Smooth muscle cell (in vitro differentiated cells): ENCODE results near the gene ACTR6. TPM values are rescaled to one million over a fixed set of nuclear protein-coding genes. Genes with fewer than 3 reads are reported as not detected.
"Not testable (repeated sequence)": the region's sequence is repeated elsewhere in the genome, so short reads cannot be mapped to it uniquely, and the experiment has no call there.

Experiments
- DNase-seq: peaks from one replicate; lab custom pipeline; 2025; ENCODE audit not compliant: unreplicated experiment; lab: John Stamatoyannopoulos, UW
- H2AFZ ChIP-seq: fragments of 200-600 bp; sonication (generic); 2 replicates; pipeline ENCODE4 v1.6.0; 2016; ENCODE audit warnings: antibody characterized with exemption, low read depth, mild to moderate bottlenecking
- H3F3A ChIP-seq: fragments of 200-600 bp; sonication (generic); 2 replicates; pipeline ENCODE4 v1.6.0; 2017; ENCODE audit warnings: antibody characterized with exemption, low read depth
- H3K27ac ChIP-seq: fragments of 200-600 bp; sonication (generic); 2 replicates; pipeline ENCODE4 v1.5.1; 2016; ENCODE audit warnings: low read depth, mild to moderate bottlenecking
- H3K27me3 ChIP-seq: fragments of 200-600 bp; sonication (generic); 2 replicates; pipeline ENCODE4 v1.6.1; 2016; ENCODE audit warnings: low read depth, mild to moderate bottlenecking
- H3K36me3 ChIP-seq: fragments of 200-600 bp; sonication (generic); 2 replicates; pipeline ENCODE4 v1.5.1; 2016; ENCODE audit warnings: low read depth
- H3K4me1 ChIP-seq: fragments of 200-600 bp; sonication (generic); 2 replicates; pipeline ENCODE4 v1.5.1; 2016; ENCODE audit warnings: low read depth
- H3K4me2 ChIP-seq: fragments of 200-600 bp; sonication (generic); 2 replicates; pipeline ENCODE4 v1.6.0; 2016; ENCODE audit warnings: mild to moderate bottlenecking
- H3K4me3 ChIP-seq: fragments of 200-600 bp; sonication (generic); 2 replicates; pipeline ENCODE4 v1.5.1; 2016; ENCODE audit warnings: mild to moderate bottlenecking
- H3K79me2 ChIP-seq: fragments of 200-600 bp; sonication (generic); 2 replicates; pipeline ENCODE4 v1.6.0; 2016; ENCODE audit warnings: low read depth, mild to moderate bottlenecking
- H3K9ac ChIP-seq: fragments of 200-600 bp; sonication (generic); 2 replicates; pipeline ENCODE4 v1.6.0; 2016; ENCODE audit warnings: low read depth
- H3K9me3 ChIP-seq: fragments of 200-600 bp; sonication (generic); replicated peaks from 2 replicates; pipeline ENCODE4 v1.5.1; 2016; ENCODE audit warnings: low read depth
- H4K20me1 ChIP-seq: fragments of 200-600 bp; sonication (generic); 2 replicates; pipeline ENCODE4 v1.6.0; 2016; ENCODE audit warnings: low read depth
- WGBS: methylation state at CpG from one replicate; pipeline ENCODE4 v1.1.7; 2016; ENCODE audit warnings: low lambda C conversion rate; 5-methylcytosine and 5-hydroxymethylcytosine counted together
- polyA plus RNA-seq: library from polyadenylated mRNA; unstranded; fragments of >200 nt; fragmentation: Nextera tagmentation; extraction: Ambion mirVana; gene quantifications from 2 replicates; pipeline ENCODE4 v1.2.1, GENCODE V29; 2016
- total RNA-seq: library from RNA; depleted of rRNA; stranded (reverse); fragments of >200 nt; gene quantifications from 2 replicates; pipeline ENCODE4 v1.2.3, GENCODE V29; 2014
- TF ChIP-seq, protein P1 (sequence below): fragments of 200-600 bp; sonication (generic); IDR thresholded peaks from 2 replicates; pipeline ENCODE4 v1.5.1; 2017; ENCODE audit warnings: borderline replicate concordance, mild to moderate bottlenecking, antibody characterized with exemption; ENCODE audit not compliant: insufficient read depth, poor library complexity, severe bottlenecking

The ACTR6 gene
- total and polyA plus RNA-seq, 2 experiments from 2014 or later, result 21.7 to 27.3 TPM

GRCh38 chr12:100173111-100173510 lies 27.5 kb upstream of the ACTR6 start:
- 87% methylated on average over 6 of the region's 6 CpGs for WGBS
- no peak overlapping the region for H3K4me2 ChIP-seq
- no peak overlapping the region for H3K4me3 ChIP-seq
- no peaks in the 10 kb centered on the region for H3K4me1 ChIP-seq
- no peaks in the 10 kb centered on the region for H3K79me2 ChIP-seq
- TF ChIP-seq, protein P1, sequence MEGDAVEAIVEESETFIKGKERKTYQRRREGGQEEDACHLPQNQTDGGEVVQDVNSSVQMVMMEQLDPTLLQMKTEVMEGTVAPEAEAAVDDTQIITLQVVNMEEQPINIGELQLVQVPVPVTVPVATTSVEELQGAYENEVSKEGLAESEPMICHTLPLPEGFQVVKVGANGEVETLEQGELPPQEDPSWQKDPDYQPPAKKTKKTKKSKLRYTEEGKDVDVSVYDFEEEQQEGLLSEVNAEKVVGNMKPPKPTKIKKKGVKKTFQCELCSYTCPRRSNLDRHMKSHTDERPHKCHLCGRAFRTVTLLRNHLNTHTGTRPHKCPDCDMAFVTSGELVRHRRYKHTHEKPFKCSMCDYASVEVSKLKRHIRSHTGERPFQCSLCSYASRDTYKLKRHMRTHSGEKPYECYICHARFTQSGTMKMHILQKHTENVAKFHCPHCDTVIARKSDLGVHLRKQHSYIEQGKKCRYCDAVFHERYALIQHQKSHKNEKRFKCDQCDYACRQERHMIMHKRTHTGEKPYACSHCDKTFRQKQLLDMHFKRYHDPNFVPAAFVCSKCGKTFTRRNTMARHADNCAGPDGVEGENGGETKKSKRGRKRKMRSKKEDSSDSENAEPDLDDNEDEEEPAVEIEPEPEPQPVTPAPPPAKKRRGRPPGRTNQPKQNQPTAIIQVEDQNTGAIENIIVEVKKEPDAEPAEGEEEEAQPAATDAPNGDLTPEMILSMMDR, result no peak
- no peaks in the 10 kb centered on the region for H3K36me3 ChIP-seq
- no peaks in the 10 kb centered on the region for H3F3A ChIP-seq
- H2AFZ ChIP-seq, result no peak overlapping the region
- no peaks in the 10 kb centered on the region for H3K27me3 ChIP-seq
- DNase-seq, result no peak
- no peaks in the 10 kb centered on the region for H4K20me1 ChIP-seq
- no peaks in the 10 kb centered on the region for H3K9me3 ChIP-seq
- no peak overlapping the region for H3K27ac ChIP-seq
- H3K9ac ChIP-seq, result no peak overlapping the region

GRCh38 chr12:100174495-100174894 lies 26.1 kb upstream of the ACTR6 start:
- no peaks in the 10 kb centered on the region for H3K79me2 ChIP-seq
- H3K4me1 ChIP-seq, result no peaks in the 10 kb centered on the region

DNA sequence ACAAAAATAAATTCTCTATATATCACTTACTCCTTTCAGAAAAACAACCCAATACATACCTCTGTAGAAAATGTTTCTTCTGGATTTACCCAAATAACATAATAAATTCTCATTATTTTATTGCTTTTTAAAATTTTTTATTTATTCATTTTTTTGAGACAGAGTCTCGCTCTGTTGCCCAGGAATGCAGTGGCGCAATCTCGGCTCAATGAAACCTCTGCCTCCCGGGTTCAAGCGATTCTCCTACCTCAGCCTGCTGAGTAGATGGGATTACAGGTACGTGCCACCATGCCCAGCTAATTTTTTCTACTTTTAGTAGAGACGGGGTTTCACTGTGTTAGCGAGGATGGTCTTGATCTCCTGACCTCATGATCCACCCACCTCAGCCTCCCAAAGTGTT lies 24.1 kb upstream of the ACTR6 start:
- H2AFZ ChIP-seq, H3K4me3 ChIP-seq, H3K9me3 ChIP-seq, H3K27me3 ChIP-seq, H3K4me2 ChIP-seq, H3K9ac ChIP-seq, H3K36me3 ChIP-seq, H3K4me1 ChIP-seq, H4K20me1 ChIP-seq, DNase-seq, H3F3A ChIP-seq, H3K27ac ChIP-seq, H3K79me2 ChIP-seq: not testable (repeated sequence)
- WGBS, result 92% methylated on average over 8 of the region's 8 CpGs

More at GRCh38 chr12:100174495-100174894, 26.1 kb upstream of the ACTR6 start:
- Histone ChIP-seq H3F3A (no peaks in the 10 kb centered on the region), H4K20me1 (no peaks in the 10 kb centered on the region), H3K27me3 (no peaks in the 10 kb centered on the region), H3K4me3 (no peak overlapping the region), H3K4me2 (no peak overlapping the region), H3K9me3 (no peaks in the 10 kb centered on the region), H3K9ac (no peak overlapping the region), H3K27ac (no peak overlapping the region), H2AFZ (no peak overlapping the region), H3K36me3 (no peaks in the 10 kb centered on the region)
- DNase-seq, result no peak
- TF ChIP-seq, protein P1, result no peak

GRCh38 chr12:100179252-100179651 lies 21.4 kb upstream of the ACTR6 start:
- Histone ChIP-seq H3K4me1 (no peaks in the 10 kb centered on the region), H3K36me3 (no peaks in the 10 kb centered on the region), H3K27ac (no peak overlapping the region), H3K79me2 (no peaks in the 10 kb centered on the region), H3K4me2 (no peak overlapping the region), H3K9ac (no peak overlapping the region), H3K4me3 (no peak overlapping the region), H2AFZ (no peak overlapping the region), H3K9me3 (no peaks in the 10 kb centered on the region), H3K27me3 (no peaks in the 10 kb centered on the region), H3F3A (no peaks in the 10 kb centered on the region), H4K20me1 (no peaks in the 10 kb centered on the region)
- 71% methylated on average over 2 of the region's 2 CpGs for WGBS
- TF ChIP-seq, protein P1, result no peak
- DNase-seq, result no peak
